ENCODE measurements around the gene SLC34A1. TPM values are rescaled to one million over a fixed set of nuclear protein-coding genes. Genes with fewer than 3 reads are reported as not detected.

SLC34A1 gene
- total RNA-seq, 1 donor from 2014 or later: not detected

- Mint-ChIP-seq H3K36me3 (ENCODE audit: low read depth, unreplicated experiment) (peaks cover 2% of the 10 kb centered on the region), H3K9me3 (ENCODE audit: unreplicated experiment) (no peaks in the 10 kb centered on the region), H3K4me1 (ENCODE audit: low read depth, unreplicated experiment) (peaks cover 2% of the 10 kb centered on the region), H3K4me3 (ENCODE audit: unreplicated experiment) (no peak overlapping the region), H3K27me3 (ENCODE audit: low read depth, unreplicated experiment) (peaks cover 16% of the 10 kb centered on the region), H3K27ac (ENCODE audit: unreplicated experiment) (no peak overlapping the region)
- no peak for DNase-seq (ENCODE audit: low read depth)
- Histone ChIP-seq H3K9ac (ENCODE audit: low read length) (no peak overlapping the region), H3K4me3 (ENCODE audit: insufficient read depth, low read depth, low read length) (no peak overlapping the region), H3K27ac (ENCODE audit: low read depth, low read length) (no peak overlapping the region), H3K4me1 (ENCODE audit: insufficient read depth, low read length) (peaks cover 13% of the 10 kb centered on the region), H2AFZ (ENCODE audit: low read depth, low read length) (no peak overlapping the region), H3K4me2 (ENCODE audit: low read length) (no peak overlapping the region), H4K20me1 (ENCODE audit: insufficient read depth, low read length) (peaks cover 16% of the 10 kb centered on the region), H3K79me2 (ENCODE audit: insufficient read depth, low read length) (peaks cover 20% of the 10 kb centered on the region), H3K36me3 (ENCODE audit: insufficient read depth, low read length) (no peaks in the 10 kb centered on the region), H3K27me3 (ENCODE audit: insufficient read depth, low read length) (no peaks in the 10 kb centered on the region), H3K9me3 (ENCODE audit: insufficient read depth, low read depth, low read length) (no peaks in the 10 kb centered on the region)
- no peak for TF ChIP-seq EZH2 (IDR thresholded peaks at IDR 0.05; ENCODE audit: insufficient read depth, low read length)
- TF ChIP-seq, protein P1, sequence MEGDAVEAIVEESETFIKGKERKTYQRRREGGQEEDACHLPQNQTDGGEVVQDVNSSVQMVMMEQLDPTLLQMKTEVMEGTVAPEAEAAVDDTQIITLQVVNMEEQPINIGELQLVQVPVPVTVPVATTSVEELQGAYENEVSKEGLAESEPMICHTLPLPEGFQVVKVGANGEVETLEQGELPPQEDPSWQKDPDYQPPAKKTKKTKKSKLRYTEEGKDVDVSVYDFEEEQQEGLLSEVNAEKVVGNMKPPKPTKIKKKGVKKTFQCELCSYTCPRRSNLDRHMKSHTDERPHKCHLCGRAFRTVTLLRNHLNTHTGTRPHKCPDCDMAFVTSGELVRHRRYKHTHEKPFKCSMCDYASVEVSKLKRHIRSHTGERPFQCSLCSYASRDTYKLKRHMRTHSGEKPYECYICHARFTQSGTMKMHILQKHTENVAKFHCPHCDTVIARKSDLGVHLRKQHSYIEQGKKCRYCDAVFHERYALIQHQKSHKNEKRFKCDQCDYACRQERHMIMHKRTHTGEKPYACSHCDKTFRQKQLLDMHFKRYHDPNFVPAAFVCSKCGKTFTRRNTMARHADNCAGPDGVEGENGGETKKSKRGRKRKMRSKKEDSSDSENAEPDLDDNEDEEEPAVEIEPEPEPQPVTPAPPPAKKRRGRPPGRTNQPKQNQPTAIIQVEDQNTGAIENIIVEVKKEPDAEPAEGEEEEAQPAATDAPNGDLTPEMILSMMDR (IDR thresholded peaks at IDR 0.05; ENCODE audit: insufficient read depth, low read depth, low read length): no peak
- no peak for FAIRE-seq
Measured at GRCh38 chr5:177423671-177424070, 39.4 kb downstream of the SLC34A1 start.

DNA sequence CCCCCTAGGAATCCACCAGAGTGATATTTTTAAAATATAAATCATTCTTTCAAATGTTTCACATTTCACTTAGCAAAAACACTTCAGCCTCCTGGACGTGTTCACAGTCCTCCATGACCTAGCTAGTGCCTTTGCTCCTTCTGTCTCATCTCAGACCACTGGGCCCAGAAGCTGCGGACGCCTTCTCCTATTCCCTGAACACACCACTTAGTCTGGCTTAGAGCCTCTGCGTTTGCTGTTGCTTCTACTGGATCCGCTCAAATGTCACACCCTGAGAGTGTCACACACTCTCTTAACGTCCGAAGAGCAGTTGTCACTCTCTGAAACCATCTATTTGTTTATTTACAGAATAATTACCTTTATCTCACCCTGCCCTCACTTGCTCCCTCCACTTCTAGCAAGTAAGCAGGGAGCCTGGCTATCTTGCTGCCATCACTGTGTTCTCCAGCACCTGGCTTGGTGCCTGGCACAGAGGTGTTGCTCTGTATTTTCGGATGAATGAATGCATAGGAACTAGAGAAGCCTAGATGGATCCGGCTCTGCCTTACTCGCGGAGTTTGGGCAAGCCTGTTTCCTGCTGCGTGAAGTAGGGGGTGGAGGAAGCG lies 41.1 kb downstream of the SLC34A1 start:
- peak overlapping the region; percentile 92 for H3K4me3 Mint-ChIP-seq (ENCODE audit: unreplicated experiment)
- peaks cover 4% of the 10 kb centered on the region for H3K36me3 Mint-ChIP-seq (ENCODE audit: low read depth, unreplicated experiment)
- H3K4me3 ChIP-seq (ENCODE audit: insufficient read depth, low read depth, low read length): peak overlapping the region; percentile 60
- peak overlapping the region; percentile 71 for H3K27ac ChIP-seq (ENCODE audit: low read depth, low read length)
- no peak for TF ChIP-seq EZH2 (IDR thresholded peaks at IDR 0.05; ENCODE audit: insufficient read depth, low read length)
- TF ChIP-seq, protein P1 (IDR thresholded peaks at IDR 0.05; ENCODE audit: insufficient read depth, low read depth, low read length): no peak
- H3K27me3 ChIP-seq (ENCODE audit: insufficient read depth, low read length): no peaks in the 10 kb centered on the region
- H3K4me1 Mint-ChIP-seq (ENCODE audit: low read depth, unreplicated experiment): peaks cover 10% of the 10 kb centered on the region
- H3K27ac Mint-ChIP-seq (ENCODE audit: unreplicated experiment): peak overlapping the region; percentile 96
- H3K4me2 ChIP-seq (ENCODE audit: low read length): peak overlapping the region; percentile 81
- H3K4me1 ChIP-seq (ENCODE audit: insufficient read depth, low read length): peaks cover 13% of the 10 kb centered on the region
- H3K27me3 Mint-ChIP-seq (ENCODE audit: low read depth, unreplicated experiment): peaks cover 11% of the 10 kb centered on the region
- DNase-seq (ENCODE audit: low read depth) (no peak), FAIRE-seq (no peak)
- H3K9ac ChIP-seq (ENCODE audit: low read length): peak overlapping the region; percentile 74
- H2AFZ ChIP-seq (ENCODE audit: low read depth, low read length): peak overlapping the region; percentile 79
- H3K9me3 ChIP-seq (ENCODE audit: insufficient read depth, low read depth, low read length): no peaks in the 10 kb centered on the region
- H4K20me1 ChIP-seq (ENCODE audit: insufficient read depth, low read length): peaks cover 32% of the 10 kb centered on the region
- H3K36me3 ChIP-seq (ENCODE audit: insufficient read depth, low read length): no peaks in the 10 kb centered on the region
- no peaks in the 10 kb centered on the region for H3K9me3 Mint-ChIP-seq (ENCODE audit: unreplicated experiment)
- H3K79me2 ChIP-seq (ENCODE audit: insufficient read depth, low read length): peaks cover 35% of the 10 kb centered on the region

All from astrocyte (in vitro differentiated cells and primary cell).